Endodermal cell (in vitro differentiated cells): Measurements from ENCODE around the gene IVNS1ABP. TPM values are rescaled to one million over a fixed set of nuclear protein-coding genes. Genes with fewer than 3 reads are reported as not detected.

Experiments
- DNase-seq: peaks from one replicate; pipeline ENCODE4 v3.0.0-alpha.2; 2017
- H3K27ac ChIP-seq: 2 replicates; pipeline ENCODE4 v1.5.1; 2013; ENCODE audit warnings: mild to moderate bottlenecking, low read depth, low read length, moderate library complexity
- H3K27me3 ChIP-seq: 2 replicates; pipeline ENCODE4 v1.6.1; 2013; ENCODE audit warnings: mild to moderate bottlenecking, low read length, moderate library complexity; ENCODE audit not compliant: insufficient read depth, control insufficient read depth, poor library complexity, severe bottlenecking
- H3K36me3 ChIP-seq: 2 replicates; pipeline ENCODE4 v1.7.0; 2013; ENCODE audit warnings: mild to moderate bottlenecking, low read length, moderate library complexity; ENCODE audit not compliant: control insufficient read depth, insufficient read depth
- H3K4me1 ChIP-seq: one replicate; pipeline ENCODE4 v1.7.0; 2013; ENCODE audit warnings: low read length; ENCODE audit not compliant: control insufficient read depth, insufficient read depth
- H3K4me3 ChIP-seq: 2 replicates; pipeline ENCODE4 v1.5.1; 2013; ENCODE audit warnings: mild to moderate bottlenecking, low read length, moderate library complexity
- H3K9ac ChIP-seq: 2 replicates; pipeline ENCODE4 v1.6.1; 2013; ENCODE audit warnings: mild to moderate bottlenecking, low read length, moderate library complexity; ENCODE audit not compliant: poor library complexity, severe bottlenecking; ENCODE audit errors: extremely low read depth
- H3K9me3 ChIP-seq: 2 replicates; pipeline ENCODE4 v1.6.1; 2013; ENCODE audit warnings: mild to moderate bottlenecking, low read length, moderate library complexity; ENCODE audit not compliant: control insufficient read depth
- H3K27ac Mint-ChIP-seq: 2 replicates; pipeline ENCODE4 v1.8.0; 2020; ENCODE audit warnings: mixed read lengths
- H3K27me3 Mint-ChIP-seq: 2 replicates; pipeline ENCODE4 v1.8.0; 2021; ENCODE audit warnings: mild to moderate bottlenecking, mixed read lengths; ENCODE audit not compliant: insufficient read depth
- H3K36me3 Mint-ChIP-seq: 2 replicates; pipeline ENCODE4 v1.8.0; 2020; ENCODE audit warnings: low read depth, mixed read lengths
- H3K4me1 Mint-ChIP-seq: 2 replicates; pipeline ENCODE4 v1.8.0; 2020; ENCODE audit warnings: mixed read lengths
- H3K4me3 Mint-ChIP-seq: 2 replicates; pipeline ENCODE4 v1.8.0; 2020; ENCODE audit warnings: mild to moderate bottlenecking, moderate library complexity, mixed read lengths
- H3K9me3 Mint-ChIP-seq: 2 replicates; pipeline ENCODE4 v1.8.0; 2020; ENCODE audit warnings: mild to moderate bottlenecking, mixed read lengths
- CTCF ChIP-seq: fragments of 200-600 bp; sonication (generic); conservative IDR thresholded peaks from 2 replicates; pipeline ENCODE4 v1.5.0; 2021; ENCODE audit warnings: antibody characterized with exemption, mild to moderate bottlenecking
- WGBS, 2 experiments: methylation state at CpG; one replicate each; pipeline versions ENCODE4 v1.1.5 to v1.1.7; 2013; ENCODE audit warnings: missing lambda C conversion rate in 2 of 2, mixed read lengths in 1 of 2; ENCODE audit not compliant: insufficient coverage in 1 of 2, insufficient read length in 1 of 2; 5-methylcytosine and 5-hydroxymethylcytosine counted together
- total RNA-seq, 2 donors: library from RNA; stranded (reverse); fragmentation: NEBNext Ultra II Directional in 1 of 2; extraction: Animal tissue kit (Norgen Biotek cat#: 25700) in 1 of 2; gene quantifications; 2 replicates in 1 of 2; 3 replicates in 1 of 2; pipeline ENCODE4 v1.2.1, GENCODE V29; 2021

Gene IVNS1ABP
- total RNA-seq, 2 donors from 2014 or later = 122 to 163 TPM

- Mint-ChIP-seq H3K36me3 (no peaks in the 10 kb centered on the region), H3K4me3 (no peak overlapping the region)
Observed at GRCh38 chr1:185363205-185363604, 46.2 kb upstream of the IVNS1ABP start.

GRCh38 chr1:185360714-185361113 lies 43.7 kb upstream of the IVNS1ABP start:
- no peaks in the 10 kb centered on the region for H3K27me3 Mint-ChIP-seq

More at GRCh38 chr1:185363205-185363604, 46.2 kb upstream of the IVNS1ABP start:
- no peak overlapping the region for H3K9ac ChIP-seq
- H3K27me3 ChIP-seq = no peaks in the 10 kb centered on the region
- no peaks in the 10 kb centered on the region for H3K4me1 ChIP-seq
- no peak overlapping the region for H3K27ac ChIP-seq
- no peak overlapping the region for H3K4me3 ChIP-seq
- Mint-ChIP-seq H3K27ac (no peak overlapping the region), H3K4me1 (peaks cover 19% of the 10 kb centered on the region), H3K9me3 (peaks cover 16% of the 10 kb centered on the region), H3K27me3 (no peaks in the 10 kb centered on the region)
- no peaks in the 10 kb centered on the region for H3K36me3 ChIP-seq
- no peak for TF ChIP-seq CTCF
- H3K9me3 ChIP-seq = peaks cover 20% of the 10 kb centered on the region
- DNase-seq = no peak

GRCh38 chr1:185358957-185359356 lies 41.9 kb upstream of the IVNS1ABP start:
- Mint-ChIP-seq H3K9me3 (peaks cover 16% of the 10 kb centered on the region), H3K4me3 (no peak overlapping the region), H3K36me3 (no peaks in the 10 kb centered on the region), H3K27ac (no peak overlapping the region), H3K4me1 (no peaks in the 10 kb centered on the region), H3K27me3 (no peaks in the 10 kb centered on the region)
- no peak for DNase-seq
- Histone ChIP-seq H3K27me3 (no peaks in the 10 kb centered on the region), H3K4me1 (no peaks in the 10 kb centered on the region), H3K27ac (no peak overlapping the region), H3K36me3 (no peaks in the 10 kb centered on the region), H3K9me3 (peaks cover 20% of the 10 kb centered on the region), H3K9ac (no peak overlapping the region), H3K4me3 (no peak overlapping the region)
- no peak for TF ChIP-seq CTCF
- 75 to 92% methylated on average over 2 to 3 of the region's 3 CpGs for WGBS, 2 experiments

More at GRCh38 chr1:185360714-185361113, 43.7 kb upstream of the IVNS1ABP start:
- no peaks in the 10 kb centered on the region for H3K36me3 Mint-ChIP-seq
- Histone ChIP-seq H3K36me3 (no peaks in the 10 kb centered on the region), H3K9ac (no peak overlapping the region), H3K27ac (no peak overlapping the region), H3K4me1 (no peaks in the 10 kb centered on the region), H3K4me3 (no peak overlapping the region), H3K27me3 (no peaks in the 10 kb centered on the region), H3K9me3 (peaks cover 20% of the 10 kb centered on the region)
- no peak overlapping the region for H3K4me3 Mint-ChIP-seq
- H3K9me3 Mint-ChIP-seq = peaks cover 16% of the 10 kb centered on the region
- no peak for DNase-seq
- H3K27ac Mint-ChIP-seq = no peak overlapping the region
- peaks cover 13% of the 10 kb centered on the region for H3K4me1 Mint-ChIP-seq
- TF ChIP-seq CTCF = no peak
- WGBS, 2 experiments = 100% methylated on average over 1 of the region's 1 CpG; no CpG with 5 or more reads in 1 of the 2 experiments
